Activated CD4-positive, alpha-beta memory T cell treated with anti-CD3 and anti-CD28 coated beads, Interleukin-2, amount 10 ng/mL, durations not matched to agents 7 days and 5 days (primary cell): ENCODE data around the gene TNS2. TPM values are rescaled to one million over a fixed set of nuclear protein-coding genes. Genes with fewer than 3 reads are reported as not detected.
A peak's percentile ranks its signal among the peaks of the same experiment; 100 is the strongest.
"Not testable (repeated sequence)": the region's sequence is repeated elsewhere in the genome, so short reads cannot be mapped to it uniquely, and the experiment has no call there.

Source experiments
- CTCF ChIA-PET: fragments of 350-600 bp; sonication (Branson Sonifier 250); formaldehyde crosslinking; loops from one replicate; lab custom pipeline; 2021; ENCODE audit warnings: antibody characterized with exemption, inconsistent platforms; lab: Charles Lee
- POLR2A ChIA-PET: fragments of 350-600 bp; sonication (Branson Sonifier 250); formaldehyde crosslinking; loops from one replicate; lab custom pipeline; 2021; ENCODE audit warnings: antibody characterized with exemption; lab: Charles Lee
- DNase-seq: peaks from one replicate; pipeline ENCODE4 v3.0.0-alpha.2; 2020
- H3K27ac Mint-ChIP-seq: one replicate; pipeline ENCODE4 v1.8.0; 2021; ENCODE audit warnings: mild to moderate bottlenecking, mixed read lengths
- H3K27me3 Mint-ChIP-seq: one replicate; pipeline ENCODE4 v1.8.0; 2021; ENCODE audit warnings: mixed read lengths
- H3K36me3 Mint-ChIP-seq: one replicate; pipeline ENCODE4 v1.8.0; 2021; ENCODE audit warnings: low read depth, mixed read lengths
- H3K4me1 Mint-ChIP-seq: one replicate; pipeline ENCODE4 v1.8.0; 2021; ENCODE audit warnings: mixed read lengths
- H3K4me3 Mint-ChIP-seq: one replicate; pipeline ENCODE4 v1.8.0; 2021; ENCODE audit warnings: mild to moderate bottlenecking, mixed read lengths
- H3K9me3 Mint-ChIP-seq: one replicate; pipeline ENCODE4 v1.8.0; 2021; ENCODE audit warnings: mixed read lengths
- total RNA-seq, 2 experiments: library from RNA; stranded (reverse); gene quantifications; one replicate each; pipeline ENCODE4 v1.2.3, GENCODE V29; 2021

The TNS2 gene
- total RNA-seq, 2 experiments from 2014 or later = 0.78 to 0.83 TPM

DNA sequence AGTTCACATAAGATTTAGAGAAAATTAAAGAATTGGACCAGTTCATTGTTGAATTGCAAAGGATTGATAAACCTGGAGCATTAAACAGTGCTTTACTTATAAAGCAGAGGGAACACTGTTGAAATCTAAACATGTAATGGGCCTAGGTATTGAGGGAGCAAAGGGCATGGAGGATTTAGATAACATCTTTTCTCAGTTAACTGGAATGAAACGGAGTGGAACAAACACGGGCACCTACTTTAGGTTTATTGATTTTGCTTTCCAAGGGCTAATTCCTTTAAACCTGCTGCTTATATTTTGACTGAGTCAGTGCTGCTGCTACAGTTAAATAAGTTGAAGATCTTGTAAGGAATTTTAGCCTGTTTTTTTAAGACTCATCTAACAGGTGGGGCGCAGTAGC is 38.0 kb upstream of the TNS2 start:
- Mint-ChIP-seq H3K36me3 (peaks cover 43% of the 10 kb centered on the region), H3K27me3 (no peaks in the 10 kb centered on the region), H3K27ac (no peak overlapping the region), H3K4me1 (peaks cover 68% of the 10 kb centered on the region), H3K4me3 (no peak overlapping the region), H3K9me3 (no peaks in the 10 kb centered on the region)
- CTCF ChIA-PET = no interaction called here
- POLR2A ChIA-PET = no interaction called here
- DNase-seq = no peak

DNA sequence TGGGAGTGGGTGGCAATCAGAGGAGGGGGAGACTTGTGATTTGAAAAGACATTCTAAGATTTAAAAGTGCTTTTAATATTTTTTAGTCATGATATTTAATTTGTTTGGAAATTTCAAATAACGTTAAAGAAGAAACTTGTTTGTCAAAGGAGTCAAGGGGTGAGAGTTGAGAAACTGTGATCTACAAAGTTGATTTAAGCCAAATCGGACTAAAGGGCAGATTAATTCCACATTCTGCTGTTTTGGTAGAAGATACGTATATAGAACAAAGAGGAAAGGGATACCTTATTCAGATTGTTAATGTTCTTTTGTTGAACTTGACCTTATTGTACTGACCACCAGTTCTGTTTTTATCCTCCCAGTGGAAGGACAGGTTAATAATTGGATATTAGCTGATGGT is 36.9 kb upstream of the TNS2 start:
- Mint-ChIP-seq H3K4me3 (no peak overlapping the region), H3K27ac (no peak overlapping the region), H3K36me3 (peaks cover 46% of the 10 kb centered on the region), H3K9me3 (no peaks in the 10 kb centered on the region), H3K27me3 (no peaks in the 10 kb centered on the region), H3K4me1 (peaks cover 59% of the 10 kb centered on the region)
- no peak for DNase-seq
- ChIA-PET CTCF (no interaction called here), POLR2A (interaction anchor here (1.1 kb wide), 1 partner anchor 10 kb away, joined by 3 read pairs; no protein-coding TSS in a partner anchor)

GRCh38 chr12:53014709-53015108 is 35.2 kb upstream of the TNS2 start:
- Mint-ChIP-seq H3K36me3 (peaks cover 50% of the 10 kb centered on the region), H3K4me3 (no peak overlapping the region)
- CTCF ChIA-PET = interaction anchor here (0.5 to 1.4 kb wide), 5 partner anchors 11 to 564 kb away, joined by 3 to 4 read pairs (median 4); no protein-coding TSS in a partner anchor

DNA sequence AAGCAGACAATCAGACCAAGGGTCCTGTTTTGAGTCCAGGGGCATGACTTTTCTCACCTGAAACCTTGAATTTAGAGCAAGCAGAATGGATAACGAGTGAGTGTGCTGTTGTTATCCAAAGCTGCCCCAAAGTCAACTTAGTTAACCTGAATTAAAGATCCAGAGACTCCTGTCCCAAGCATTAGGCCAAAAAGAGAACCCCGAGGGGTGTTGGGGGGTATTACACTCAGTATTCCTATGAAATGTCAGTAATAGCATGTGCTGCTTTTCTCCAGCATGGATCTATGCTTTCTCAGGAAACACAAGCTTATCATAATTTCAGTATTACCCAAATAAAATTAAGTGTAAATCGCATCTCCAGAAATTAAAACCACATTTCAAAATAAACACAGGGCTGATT is 24.6 kb upstream of the TNS2 start:
- POLR2A ChIA-PET = interaction anchor here (0.6 to 1.5 kb wide), 2 partner anchors 19 to 22 kb away, joined by 3 to 5 read pairs; partner anchors contain the start of gene EIF4B
- Mint-ChIP-seq H3K27me3 (no peaks in the 10 kb centered on the region), H3K4me1 (no peaks in the 10 kb centered on the region), H3K36me3 (peaks cover 69% of the 10 kb centered on the region), H3K27ac (no peak overlapping the region), H3K9me3 (no peaks in the 10 kb centered on the region), H3K4me3 (no peak overlapping the region)
- no peak for DNase-seq
- CTCF ChIA-PET = interaction anchor here (0.6 to 1.7 kb wide), 5 partner anchors 11 to 376 kb away, joined by 3 to 8 read pairs (median 4); partner anchors contain the start of gene EIF4B

More at GRCh38 chr12:53014709-53015108, 35.2 kb upstream of the TNS2 start:
- Mint-ChIP-seq H3K9me3 (no peaks in the 10 kb centered on the region), H3K27me3 (no peaks in the 10 kb centered on the region), H3K27ac (peak overlapping the region; percentile 52), H3K4me1 (peaks cover 43% of the 10 kb centered on the region)
- POLR2A ChIA-PET = interaction anchor here (0.8 to 1.7 kb wide), 2 partner anchors 8 to 65 kb away, joined by 3 to 8 read pairs; partner anchors contain the start of gene EIF4B
- DNase-seq = no peak

- not testable (repeated sequence) for H3K27me3 Mint-ChIP-seq, H3K4me3 Mint-ChIP-seq, H3K4me1 Mint-ChIP-seq, DNase-seq, H3K9me3 Mint-ChIP-seq, H3K27ac Mint-ChIP-seq
- POLR2A ChIA-PET = interaction anchor here (1.8 kb wide), 1 partner anchor 20 kb away, joined by 6 read pairs; the partner anchor contains the start of gene EIF4B
- peaks cover 70% of the 10 kb centered on the region for H3K36me3 Mint-ChIP-seq
- CTCF ChIA-PET = interaction anchor here (1.2 to 1.8 kb wide), 3 partner anchors 11 to 27 kb away, joined by 4 to 8 read pairs (median 6); no protein-coding TSS in a partner anchor
These were observed 22.9 kb upstream of the TNS2 start for GRCh38 chr12:53027014-53027413.

- Mint-ChIP-seq H3K4me3 (no peak overlapping the region), H3K27me3 (no peaks in the 10 kb centered on the region), H3K27ac (no peak overlapping the region), H3K4me1 (peaks cover 16% of the 10 kb centered on the region), H3K9me3 (no peaks in the 10 kb centered on the region), H3K36me3 (peaks cover 71% of the 10 kb centered on the region)
- ChIA-PET POLR2A (interaction anchor here (1.0 to 1.2 kb wide), 2 partner anchors 9 to 24 kb away, joined by 3 read pairs; no protein-coding TSS in a partner anchor), CTCF (interaction anchor here (1.2 to 1.5 kb wide), 4 partner anchors 10 to 71 kb away, joined by 3 to 4 read pairs (median 3); partner anchors contain the start of gene SOAT2)
- DNase-seq = no peak
These were observed 18.2 kb upstream of the TNS2 start for GRCh38 chr12:53031616-53032015.

- H3K4me1 Mint-ChIP-seq = peaks cover 32% of the 10 kb centered on the region
- H3K4me3 Mint-ChIP-seq, CTCF ChIA-PET, POLR2A ChIA-PET, H3K27ac Mint-ChIP-seq, H3K27me3 Mint-ChIP-seq, DNase-seq, H3K9me3 Mint-ChIP-seq: not testable (repeated sequence)
- H3K36me3 Mint-ChIP-seq = peaks cover 72% of the 10 kb centered on the region
These were observed 16.0 kb upstream of the TNS2 start for GRCh38 chr12:53033832-53034231.

GRCh38 chr12:53034459-53034858 is 15.4 kb upstream of the TNS2 start:
- Mint-ChIP-seq H3K27me3 (no peaks in the 10 kb centered on the region), H3K36me3 (peaks cover 77% of the 10 kb centered on the region), H3K4me3 (no peak overlapping the region), H3K27ac (peak overlapping the region; percentile 30), H3K4me1 (peaks cover 38% of the 10 kb centered on the region), H3K9me3 (no peaks in the 10 kb centered on the region)
- ChIA-PET CTCF (interaction anchor here (1.1 kb wide), 1 partner anchor 64 kb away, joined by 3 read pairs; no protein-coding TSS in a partner anchor), POLR2A (no interaction called here)
- DNase-seq = no peak

- Mint-ChIP-seq H3K27me3 (no peaks in the 10 kb centered on the region), H3K27ac (no peak overlapping the region), H3K36me3 (peaks cover 75% of the 10 kb centered on the region), H3K4me3 (no peak overlapping the region), H3K9me3 (no peaks in the 10 kb centered on the region), H3K4me1 (peaks cover 38% of the 10 kb centered on the region)
- ChIA-PET CTCF (interaction anchor here (0.6 to 1.4 kb wide), 4 partner anchors 11 to 154 kb away, joined by 3 read pairs; no protein-coding TSS in a partner anchor), POLR2A (interaction anchor here (1.2 kb wide), 1 partner anchor 31 kb away, joined by 3 read pairs; the partner anchor contains the start of gene EIF4B)
- no peak for DNase-seq
These were observed 13.1 kb upstream of the TNS2 start for GRCh38 chr12:53036802-53037201.

GRCh38 chr12:53039851-53040250 is 10.0 kb upstream of the TNS2 start:
- Mint-ChIP-seq H3K4me3 (no peak overlapping the region), H3K9me3 (no peaks in the 10 kb centered on the region), H3K4me1 (peaks cover 27% of the 10 kb centered on the region), H3K36me3 (peaks cover 59% of the 10 kb centered on the region), H3K27me3 (peaks cover 1% of the 10 kb centered on the region), H3K27ac (peak overlapping the region; percentile 38)
- POLR2A ChIA-PET = no interaction called here
- CTCF ChIA-PET = interaction anchor here (0.6 to 2.0 kb wide), 3 partner anchors 14 to 218 kb away, joined by 3 to 8 read pairs (median 8); no protein-coding TSS in a partner anchor
- no peak for DNase-seq

GRCh38 chr12:53042607-53043454 is 7.0 kb upstream of the TNS2 start:
- Mint-ChIP-seq H3K4me3 (no peak overlapping the region), H3K4me1 (peaks cover 29% of the 10 kb centered on the region), H3K27me3 (peaks cover 13% of the 10 kb centered on the region), H3K36me3 (peaks cover 41% of the 10 kb centered on the region), H3K27ac (no peak overlapping the region), H3K9me3 (no peaks in the 10 kb centered on the region)
- POLR2A ChIA-PET = no interaction called here
- CTCF ChIA-PET = no interaction called here
- DNase-seq = no peak

DNA sequence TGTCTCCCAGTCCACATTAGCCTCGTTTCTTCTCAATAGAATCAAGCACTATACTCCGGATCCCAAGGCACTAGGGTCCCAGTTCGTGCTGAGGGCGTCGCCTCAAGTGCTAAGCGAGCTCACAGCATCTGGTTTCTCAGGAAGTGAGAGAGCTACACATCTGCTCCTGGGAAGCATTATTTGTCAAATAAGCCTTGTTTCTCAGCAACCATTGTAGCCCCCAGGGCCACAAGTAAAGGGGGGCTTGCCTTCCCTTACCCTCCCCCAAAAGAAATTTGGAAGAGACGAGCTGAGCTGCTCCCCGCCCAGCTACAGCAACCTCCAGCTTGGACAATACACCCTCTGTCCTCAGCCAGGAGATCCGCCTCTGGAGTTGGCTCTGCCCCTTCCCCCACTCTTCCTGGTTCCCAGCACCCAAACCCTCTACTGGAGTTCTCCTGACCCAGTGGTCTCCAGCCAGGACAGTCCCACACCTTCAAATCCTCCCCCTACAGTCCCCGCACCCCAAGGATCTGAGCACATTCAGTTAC is 5.7 kb upstream of the TNS2 start:
- Mint-ChIP-seq H3K4me1 (peaks cover 22% of the 10 kb centered on the region), H3K4me3 (no peak overlapping the region), H3K27ac (no peak overlapping the region), H3K27me3 (peaks cover 13% of the 10 kb centered on the region), H3K36me3 (peaks cover 29% of the 10 kb centered on the region), H3K9me3 (no peaks in the 10 kb centered on the region)
- no peak for DNase-seq
- ChIA-PET CTCF (interaction anchor here (0.7 to 2.3 kb wide), 2 partner anchors 23 to 277 kb away, joined by 3 to 7 read pairs; partner anchors contain the start of gene AAAS), POLR2A (interaction anchor here (1.5 kb wide), 1 partner anchor 10 kb away, joined by 8 read pairs; no protein-coding TSS in a partner anchor)
